GM12864 (cell line): Measurements from ENCODE around the gene BSN.
A peak's percentile ranks its signal among the peaks of the same experiment; 100 is the strongest.

Experiments
- DNase-seq: peaks from one replicate; pipeline ENCODE4 v3.0.0-alpha.2; 2011; ENCODE audit warnings: low read depth
- H3K4me3 ChIP-seq: 2 replicates; pipeline ENCODE4 v1.5.1; 2011; ENCODE audit warnings: mild to moderate bottlenecking, low read depth, low read length, control low read depth
- TF ChIP-seq, protein P1 (sequence below): IDR thresholded peaks from 2 replicates; pipeline ENCODE4 v1.5.1; 2011; ENCODE audit warnings: low read depth, mild to moderate bottlenecking, moderate library complexity, low read length, control low read depth, inconsistent platforms; ENCODE audit errors: missing control alignments

The BSN gene

DNA sequence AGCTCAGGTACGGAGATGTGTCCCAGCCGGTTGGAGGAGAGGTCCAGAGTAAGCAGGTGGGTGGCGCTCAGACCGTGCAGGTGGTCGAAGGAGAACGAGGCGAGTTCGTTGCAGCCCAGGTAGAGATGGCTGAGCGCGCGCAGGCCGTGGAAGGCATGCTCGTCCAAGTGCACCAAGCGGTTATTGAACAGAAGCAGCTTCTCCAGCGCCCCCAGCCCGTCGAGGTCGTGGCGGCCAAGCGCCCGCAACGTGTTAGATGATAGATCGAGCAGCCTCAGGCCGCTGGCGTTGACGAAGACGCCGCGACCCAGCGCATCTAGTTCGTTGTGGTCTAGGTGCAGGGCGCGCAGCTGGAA lies 164.6 kb downstream of the BSN start:
- TF ChIP-seq, protein P1, sequence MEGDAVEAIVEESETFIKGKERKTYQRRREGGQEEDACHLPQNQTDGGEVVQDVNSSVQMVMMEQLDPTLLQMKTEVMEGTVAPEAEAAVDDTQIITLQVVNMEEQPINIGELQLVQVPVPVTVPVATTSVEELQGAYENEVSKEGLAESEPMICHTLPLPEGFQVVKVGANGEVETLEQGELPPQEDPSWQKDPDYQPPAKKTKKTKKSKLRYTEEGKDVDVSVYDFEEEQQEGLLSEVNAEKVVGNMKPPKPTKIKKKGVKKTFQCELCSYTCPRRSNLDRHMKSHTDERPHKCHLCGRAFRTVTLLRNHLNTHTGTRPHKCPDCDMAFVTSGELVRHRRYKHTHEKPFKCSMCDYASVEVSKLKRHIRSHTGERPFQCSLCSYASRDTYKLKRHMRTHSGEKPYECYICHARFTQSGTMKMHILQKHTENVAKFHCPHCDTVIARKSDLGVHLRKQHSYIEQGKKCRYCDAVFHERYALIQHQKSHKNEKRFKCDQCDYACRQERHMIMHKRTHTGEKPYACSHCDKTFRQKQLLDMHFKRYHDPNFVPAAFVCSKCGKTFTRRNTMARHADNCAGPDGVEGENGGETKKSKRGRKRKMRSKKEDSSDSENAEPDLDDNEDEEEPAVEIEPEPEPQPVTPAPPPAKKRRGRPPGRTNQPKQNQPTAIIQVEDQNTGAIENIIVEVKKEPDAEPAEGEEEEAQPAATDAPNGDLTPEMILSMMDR = no peak
- DNase-seq = no peak
- peak overlapping the region; percentile 48 for H3K4me3 ChIP-seq

DNA sequence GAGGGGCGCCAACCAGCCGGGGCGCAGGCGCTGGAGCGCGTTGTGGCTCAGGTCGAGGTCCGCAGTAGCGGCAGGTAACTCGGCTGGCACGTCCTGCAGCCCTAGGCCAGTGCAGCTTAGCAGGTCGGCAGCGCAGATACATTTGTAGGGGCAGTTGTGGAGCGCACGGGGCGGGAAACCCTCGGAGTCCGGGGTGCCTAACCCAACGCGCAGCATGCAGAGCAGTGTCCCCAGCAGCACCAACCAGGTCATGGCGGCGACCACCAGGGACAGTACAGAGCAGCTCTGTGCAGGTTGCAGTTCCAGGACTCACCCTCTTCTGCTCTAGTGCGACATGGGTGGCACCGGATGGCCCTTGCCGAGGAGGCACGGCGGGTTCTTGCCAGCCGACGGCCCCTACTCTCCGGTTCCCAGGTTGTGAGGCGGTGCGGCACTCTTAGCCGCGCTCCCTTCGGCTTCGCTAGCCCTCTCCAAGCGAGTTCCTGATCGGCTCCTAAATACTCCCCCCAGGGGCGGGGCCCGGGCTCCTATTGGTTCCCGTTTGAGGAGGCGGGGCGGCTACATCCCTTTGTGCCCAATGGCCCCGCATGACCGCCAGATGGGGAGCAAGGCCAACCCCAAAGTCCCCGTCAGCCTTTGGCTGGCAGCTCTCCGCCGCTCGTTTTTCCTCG lies 165.1 kb downstream of the BSN start, which contains the start of gene AMIGO3:
Gene AMIGO3 (minus strand): TSS at position 471 of the 671 bp plus-strand sequence. CDS start 219 bp downstream, at position 252.
- peak within 1 kb of the TSS; percentile 48 for H3K4me3 ChIP-seq
- TF ChIP-seq, protein P1 = peak; percentile 85
- DNase-seq = peak; percentile 58
